Measurements from ENCODE around the gene ITGB2.

ITGB2 gene

GRCh38 chr21:44920694-44921604 lies at the start of gene ITGB2:
TSS of gene ITGB2 (minus strand) at chr21:44920899. CDS start at chr21:44910782, 10,117 bp downstream.
- DNase-seq (ENCODE audit: low spot score) = peak; percentile 56

- DNase-seq (ENCODE audit: low spot score) = no peak
Measured at GRCh38 chr21:44969931-44970755, 49.4 kb upstream of the ITGB2 start.

- DNase-seq (ENCODE audit: low spot score) = no peak
Measured at GRCh38 chr21:44969066-44969670, 48.5 kb upstream of the ITGB2 start.

GRCh38 chr21:44967082-44968047 lies 46.7 kb upstream of the ITGB2 start:
- no peak for DNase-seq (ENCODE audit: low spot score)

- DNase-seq (ENCODE audit: low spot score) = no peak
Measured at GRCh38 chr21:44966135-44967081, 45.7 kb upstream of the ITGB2 start.

GRCh38 chr21:44965251-44966022 lies 44.7 kb upstream of the ITGB2 start:
- peak; percentile 15 for DNase-seq (ENCODE audit: low spot score)

GRCh38 chr21:44964381-44964780 lies 43.7 kb upstream of the ITGB2 start:
- no peak for DNase-seq (ENCODE audit: low spot score)

- DNase-seq (ENCODE audit: low spot score) = no peak
Measured at GRCh38 chr21:44962403-44962966, 41.8 kb upstream of the ITGB2 start.

GRCh38 chr21:44960141-44961092 lies 39.7 kb upstream of the ITGB2 start:
- no peak for DNase-seq (ENCODE audit: low spot score)

- DNase-seq (ENCODE audit: low spot score) = no peak
Measured at GRCh38 chr21:44959376-44960091, 38.8 kb upstream of the ITGB2 start.

GRCh38 chr21:44958471-44959191 lies 37.9 kb upstream of the ITGB2 start:
- no peak for DNase-seq (ENCODE audit: low spot score)

GRCh38 chr21:44957901-44958451 lies 37.3 kb upstream of the ITGB2 start:
- no peak for DNase-seq (ENCODE audit: low spot score)

- no peak for DNase-seq (ENCODE audit: low spot score)
Measured at GRCh38 chr21:44957047-44957831, 36.5 kb upstream of the ITGB2 start.

GRCh38 chr21:44956356-44957046 lies 35.8 kb upstream of the ITGB2 start:
- DNase-seq (ENCODE audit: low spot score) = no peak

- DNase-seq (ENCODE audit: low spot score) = no peak
Measured at GRCh38 chr21:44955798-44956175, 35.1 kb upstream of the ITGB2 start.
